ENCODE measurements around the gene USP3.
A peak's percentile ranks its signal among the peaks of the same experiment; 100 is the strongest.
"Not testable (repeated sequence)": the region's sequence is repeated elsewhere in the genome, so short reads cannot be mapped to it uniquely, and the experiment has no call there.

USP3 gene

GRCh38 chr15:63478243-63478642, 26.1 kb upstream of the USP3 start:
- H3K9ac ChIP-seq (ENCODE audit: low read depth, low read length) = no peak overlapping the region
- H3K4me3 ChIP-seq (ENCODE audit: low read depth, low read length) = no peak overlapping the region
- H3K36me3 ChIP-seq (ENCODE audit: control insufficient read depth, insufficient read depth, low read length) = no peaks in the 10 kb centered on the region
- no peaks in the 10 kb centered on the region for H3K9me3 ChIP-seq (ENCODE audit: control insufficient read depth, insufficient read depth, low read length)
- H3K27me3 ChIP-seq (ENCODE audit: control insufficient read depth, insufficient read depth, low read length) = no peaks in the 10 kb centered on the region
- H3K4me1 ChIP-seq (ENCODE audit: control insufficient read depth, insufficient read depth, low read length) = 0 out of 2 replicates have a peak, but pooled peaks cover 8% of the 10 kb centered on the region
- H3K27ac ChIP-seq (ENCODE audit: low read depth, low read length) = peak overlapping the region; percentile 42

GRCh38 chr15:63480441-63480821, 24.0 kb upstream of the USP3 start:
- no peaks in the 10 kb centered on the region for H3K36me3 ChIP-seq (ENCODE audit: control insufficient read depth, insufficient read depth, low read length)
- peaks cover 22% of the 10 kb centered on the region; the same call in 1 of the 2 replicates for H3K4me1 ChIP-seq (ENCODE audit: control insufficient read depth, insufficient read depth, low read length)
- no peaks in the 10 kb centered on the region for H3K27me3 ChIP-seq (ENCODE audit: control insufficient read depth, insufficient read depth, low read length)
- H3K27ac ChIP-seq (ENCODE audit: low read depth, low read length) = no peak overlapping the region
- no peak overlapping the region for H3K4me3 ChIP-seq (ENCODE audit: low read depth, low read length)
- no peaks in the 10 kb centered on the region for H3K9me3 ChIP-seq (ENCODE audit: control insufficient read depth, insufficient read depth, low read length)
- H3K9ac ChIP-seq (ENCODE audit: low read depth, low read length) = no peak overlapping the region

- H3K4me1 ChIP-seq (ENCODE audit: control insufficient read depth, insufficient read depth, low read length) = peaks cover 22% of the 10 kb centered on the region; the same call in 1 of the 2 replicates
- no peak overlapping the region for H3K4me3 ChIP-seq (ENCODE audit: low read depth, low read length)
- H3K27ac ChIP-seq (ENCODE audit: low read depth, low read length) = peak overlapping the region; percentile 15
- no peaks in the 10 kb centered on the region for H3K9me3 ChIP-seq (ENCODE audit: control insufficient read depth, insufficient read depth, low read length)
- H3K27me3 ChIP-seq (ENCODE audit: control insufficient read depth, insufficient read depth, low read length) = no peaks in the 10 kb centered on the region
- H3K9ac ChIP-seq (ENCODE audit: low read depth, low read length) = no peak overlapping the region
- no peaks in the 10 kb centered on the region for H3K36me3 ChIP-seq (ENCODE audit: control insufficient read depth, insufficient read depth, low read length)
Measured at GRCh38 chr15:63481105-63481810, 23.1 kb upstream of the USP3 start.

- no peaks in the 10 kb centered on the region for H3K36me3 ChIP-seq (ENCODE audit: control insufficient read depth, insufficient read depth, low read length)
- no peaks in the 10 kb centered on the region for H3K9me3 ChIP-seq (ENCODE audit: control insufficient read depth, insufficient read depth, low read length)
- peaks cover 2% of the 10 kb centered on the region; the same call in 1 of the 2 replicates for H3K27me3 ChIP-seq (ENCODE audit: control insufficient read depth, insufficient read depth, low read length)
- peaks cover 22% of the 10 kb centered on the region; the same call in 1 of the 2 replicates for H3K4me1 ChIP-seq (ENCODE audit: control insufficient read depth, insufficient read depth, low read length)
- H3K4me3 ChIP-seq (ENCODE audit: low read depth, low read length) = no peak overlapping the region
- no peak overlapping the region for H3K9ac ChIP-seq (ENCODE audit: low read depth, low read length)
- H3K27ac ChIP-seq (ENCODE audit: low read depth, low read length) = no peak overlapping the region
Measured at GRCh38 chr15:63482874-63483323, 21.5 kb upstream of the USP3 start.

- H3K4me3 ChIP-seq (ENCODE audit: low read depth, low read length) = no peak overlapping the region
- H3K27ac ChIP-seq (ENCODE audit: low read depth, low read length) = peak overlapping the region; percentile 69
- peaks cover 11% of the 10 kb centered on the region; the same call in 1 of the 2 replicates for H3K27me3 ChIP-seq (ENCODE audit: control insufficient read depth, insufficient read depth, low read length)
- peaks cover 19% of the 10 kb centered on the region; the same call in 1 of the 2 replicates for H3K4me1 ChIP-seq (ENCODE audit: control insufficient read depth, insufficient read depth, low read length)
- H3K9me3 ChIP-seq (ENCODE audit: control insufficient read depth, insufficient read depth, low read length) = no peaks in the 10 kb centered on the region
- H3K36me3 ChIP-seq (ENCODE audit: control insufficient read depth, insufficient read depth, low read length) = no peaks in the 10 kb centered on the region
- no peak overlapping the region for H3K9ac ChIP-seq (ENCODE audit: low read depth, low read length)
Measured at GRCh38 chr15:63483521-63484371, 20.6 kb upstream of the USP3 start.

- Histone ChIP-seq H3K27me3 (ENCODE audit: control insufficient read depth, insufficient read depth, low read length) (peaks cover 11% of the 10 kb centered on the region; the same call in 1 of the 2 replicates), H3K4me3 (ENCODE audit: low read depth, low read length) (no peak overlapping the region), H3K4me1 (ENCODE audit: control insufficient read depth, insufficient read depth, low read length) (peaks cover 17% of the 10 kb centered on the region; the same call in 1 of the 2 replicates), H3K9me3 (ENCODE audit: control insufficient read depth, insufficient read depth, low read length) (no peaks in the 10 kb centered on the region), H3K36me3 (ENCODE audit: control insufficient read depth, insufficient read depth, low read length) (no peaks in the 10 kb centered on the region), H3K9ac (ENCODE audit: low read depth, low read length) (no peak overlapping the region), H3K27ac (ENCODE audit: low read depth, low read length) (no peak overlapping the region)
Measured at GRCh38 chr15:63484433-63485186, 19.8 kb upstream of the USP3 start.

GRCh38 chr15:63487076-63487757, 17.2 kb upstream of the USP3 start:
- no peak overlapping the region for H3K4me3 ChIP-seq (ENCODE audit: low read depth, low read length)
- no peaks in the 10 kb centered on the region for H3K36me3 ChIP-seq (ENCODE audit: control insufficient read depth, insufficient read depth, low read length)
- H3K4me1 ChIP-seq (ENCODE audit: control insufficient read depth, insufficient read depth, low read length) = peaks cover 19% of the 10 kb centered on the region; the same call in 1 of the 2 replicates
- no peak overlapping the region for H3K9ac ChIP-seq (ENCODE audit: low read depth, low read length)
- H3K27me3 ChIP-seq (ENCODE audit: control insufficient read depth, insufficient read depth, low read length) = peaks cover 26% of the 10 kb centered on the region
- no peaks in the 10 kb centered on the region for H3K9me3 ChIP-seq (ENCODE audit: control insufficient read depth, insufficient read depth, low read length)
- no peak overlapping the region for H3K27ac ChIP-seq (ENCODE audit: low read depth, low read length)

GRCh38 chr15:63487758-63488397, 16.5 kb upstream of the USP3 start:
- peaks cover 32% of the 10 kb centered on the region for H3K27me3 ChIP-seq (ENCODE audit: control insufficient read depth, insufficient read depth, low read length)
- not testable (repeated sequence) for H3K9ac ChIP-seq (ENCODE audit: low read depth, low read length); H3K4me3 ChIP-seq (ENCODE audit: low read depth, low read length); H3K36me3 ChIP-seq (ENCODE audit: control insufficient read depth, insufficient read depth, low read length); H3K9me3 ChIP-seq (ENCODE audit: control insufficient read depth, insufficient read depth, low read length); H3K27ac ChIP-seq (ENCODE audit: low read depth, low read length)
- H3K4me1 ChIP-seq (ENCODE audit: control insufficient read depth, insufficient read depth, low read length) = peaks cover 19% of the 10 kb centered on the region; the same call in 1 of the 2 replicates

- Histone ChIP-seq H3K4me1 (ENCODE audit: control insufficient read depth, insufficient read depth, low read length) (peaks cover 18% of the 10 kb centered on the region; the same call in 1 of the 2 replicates), H3K27ac (ENCODE audit: low read depth, low read length) (no peak overlapping the region), H3K27me3 (ENCODE audit: control insufficient read depth, insufficient read depth, low read length) (peaks cover 38% of the 10 kb centered on the region), H3K9ac (ENCODE audit: low read depth, low read length) (no peak overlapping the region), H3K4me3 (ENCODE audit: low read depth, low read length) (no peak overlapping the region), H3K36me3 (ENCODE audit: control insufficient read depth, insufficient read depth, low read length) (no peaks in the 10 kb centered on the region), H3K9me3 (ENCODE audit: control insufficient read depth, insufficient read depth, low read length) (no peaks in the 10 kb centered on the region)
Measured at GRCh38 chr15:63488398-63488960, 15.9 kb upstream of the USP3 start.

Data from HUES48 (cell line).